HG02610 (cell line): ENCODE data around the gene SPIRE1.
"Not testable (repeated sequence)": the region's sequence is repeated elsewhere in the genome, so short reads cannot be mapped to it uniquely, and the experiment has no call there.

ENCODE experiments used
- ATAC-seq: cut with Tn5 transposase; IDR thresholded peaks from one replicate; pipeline ENCODE4 v1.9.1; 2021; ENCODE audit warnings: mild to moderate bottlenecking, moderate library complexity; ENCODE audit not compliant: unreplicated experiment

Gene SPIRE1

DNA sequence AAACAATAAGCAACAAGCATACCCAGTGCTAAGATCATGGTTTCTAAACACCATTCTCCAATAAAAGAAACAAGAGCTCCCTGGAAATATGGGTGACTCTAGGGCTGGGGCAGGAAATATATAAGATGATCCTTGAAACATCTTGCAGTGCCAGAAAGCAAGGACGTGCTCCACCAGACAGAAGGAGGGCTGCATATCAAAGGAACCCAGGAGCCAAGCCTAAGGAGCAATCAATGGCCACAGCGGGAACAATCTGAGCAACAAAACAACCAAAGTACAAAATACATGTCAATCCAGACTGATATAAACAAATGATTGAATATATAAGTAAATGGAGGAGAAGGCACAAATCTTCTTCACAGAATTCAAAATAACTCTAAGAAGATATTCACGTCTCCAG, 10.1 kb downstream of the SPIRE1 start:
- ATAC-seq = no peak

DNA sequence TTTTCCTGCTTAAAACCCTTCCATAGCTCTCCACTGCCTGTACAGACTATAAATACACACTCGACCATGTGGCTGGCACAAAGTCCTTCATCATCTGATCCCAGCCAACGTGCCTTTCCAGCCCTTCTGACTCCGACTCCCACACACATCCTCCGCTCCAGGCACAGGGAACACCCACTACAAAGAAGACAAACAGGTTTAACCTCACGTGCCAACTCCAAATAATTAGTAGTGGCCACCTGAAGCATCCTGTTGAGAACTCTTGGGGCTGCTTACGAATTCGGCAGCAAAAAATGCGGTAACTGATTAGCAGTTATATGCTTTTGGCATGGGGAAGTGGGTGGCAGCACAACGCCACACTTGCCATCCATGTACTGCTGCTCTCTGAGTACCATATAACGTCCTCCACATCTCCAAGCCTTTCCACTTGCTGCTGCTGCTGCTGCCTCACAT, 12.1 kb downstream of the SPIRE1 start:
- no peak for ATAC-seq

GRCh38 chr18:12645254-12645653, 12.7 kb downstream of the SPIRE1 start:
- ATAC-seq = no peak

DNA sequence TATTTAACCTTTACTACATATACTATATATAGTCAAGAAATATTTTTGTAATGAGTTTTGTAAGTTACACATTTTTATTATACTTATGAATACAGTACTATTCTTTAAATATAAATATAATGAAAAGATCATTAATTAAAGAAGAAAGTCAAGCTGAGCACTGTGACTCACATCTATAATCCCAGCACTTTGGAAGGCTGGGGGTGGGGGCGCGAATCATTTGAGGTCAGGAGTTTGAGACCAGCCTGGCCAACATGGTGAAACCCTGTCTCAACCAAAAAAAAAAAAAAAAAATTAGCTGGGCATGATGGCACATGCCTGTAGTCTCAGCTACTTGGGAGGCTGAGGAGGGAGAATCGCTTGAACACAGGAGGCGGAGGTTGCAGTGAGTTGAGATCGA, 14.2 kb downstream of the SPIRE1 start:
- ATAC-seq = not testable (repeated sequence)

DNA sequence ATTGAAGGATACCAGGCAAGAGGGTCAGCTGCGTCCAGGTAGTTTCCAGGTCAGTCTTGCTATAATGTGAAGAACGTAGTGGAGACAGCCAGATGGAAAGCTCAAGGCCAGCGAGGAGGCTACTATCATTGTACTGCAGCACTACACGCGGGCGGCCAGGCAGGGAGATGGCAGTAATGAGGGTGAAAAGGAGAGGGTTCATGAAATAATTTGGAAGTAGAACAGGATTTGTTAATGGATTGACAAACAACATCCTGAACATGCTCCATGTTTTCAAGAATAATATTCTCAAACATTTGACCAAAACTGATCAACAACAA, 17.1 kb downstream of the SPIRE1 start:
- ATAC-seq = no peak

GRCh38 chr18:12639990-12640880, 17.7 kb downstream of the SPIRE1 start:
- ATAC-seq = no peak

DNA sequence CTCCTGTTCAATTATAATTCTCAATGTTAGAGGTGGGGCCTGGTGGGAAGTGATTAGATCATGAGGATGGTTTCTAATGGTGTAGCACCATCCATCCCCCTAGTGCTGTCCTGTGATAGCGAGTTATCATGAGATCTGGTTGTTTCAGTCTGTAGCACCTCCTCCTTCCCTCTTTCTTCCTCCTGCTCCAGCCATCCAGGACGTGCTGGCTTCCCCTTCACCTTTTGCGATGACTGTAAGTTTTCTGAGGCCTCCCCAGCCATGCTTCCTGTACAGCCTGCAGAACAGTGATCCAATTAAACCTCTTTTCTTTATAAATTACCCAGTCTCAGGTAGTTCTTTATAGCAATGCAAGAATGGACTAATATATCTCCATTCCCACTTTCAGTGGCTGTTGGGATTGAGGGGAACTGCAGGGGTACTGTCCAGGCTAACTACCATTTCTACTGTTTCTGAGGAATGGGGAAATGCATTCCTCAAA, 19.2 kb downstream of the SPIRE1 start:
- ATAC-seq = no peak

- ATAC-seq = no peak
Measured at GRCh38 chr18:12637901-12638643, 19.8 kb downstream of the SPIRE1 start.

DNA sequence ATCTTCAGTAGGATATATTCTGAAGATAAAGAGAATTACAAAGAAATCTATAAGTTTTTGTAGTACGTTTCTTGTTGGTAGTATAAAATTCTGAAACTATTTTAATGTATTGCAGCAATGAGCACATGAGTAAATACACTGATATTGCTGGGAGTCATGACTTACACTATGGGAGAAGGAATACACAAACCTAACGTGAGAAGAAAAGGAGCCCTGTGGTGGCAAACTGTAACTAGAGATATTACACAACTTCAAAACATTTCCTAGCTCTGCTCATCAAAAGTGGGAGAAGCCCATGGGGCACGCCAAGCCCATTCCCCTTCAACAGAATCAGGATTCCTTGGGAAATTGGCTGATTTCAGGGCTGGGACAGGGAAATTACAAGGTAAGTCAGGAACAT, 20.5 kb downstream of the SPIRE1 start:
- ATAC-seq = no peak

- ATAC-seq = no peak
Measured at GRCh38 chr18:12631831-12632477, 26.0 kb downstream of the SPIRE1 start.

DNA sequence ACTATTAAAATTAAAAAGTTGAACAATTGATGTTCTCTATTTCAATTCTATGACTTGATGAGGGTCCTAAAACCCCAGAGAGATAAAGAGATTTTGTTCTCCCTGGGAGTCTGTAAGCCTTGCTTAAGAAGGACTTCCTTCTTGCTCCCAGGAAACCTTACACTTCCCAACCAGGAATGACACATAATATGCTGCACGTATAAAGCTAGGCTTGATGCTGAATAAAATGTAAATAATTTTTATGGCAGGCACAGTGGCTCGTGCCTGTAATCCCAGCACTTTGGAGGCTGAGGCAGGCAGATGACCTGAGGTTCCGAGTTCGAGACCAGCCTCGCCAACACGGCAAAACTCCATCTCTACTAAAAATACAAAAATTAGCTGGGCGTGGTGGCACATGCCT, 27.8 kb downstream of the SPIRE1 start:
- ATAC-seq = no peak

GRCh38 chr18:12628706-12629702, 28.9 kb downstream of the SPIRE1 start:
- ATAC-seq = no peak

DNA sequence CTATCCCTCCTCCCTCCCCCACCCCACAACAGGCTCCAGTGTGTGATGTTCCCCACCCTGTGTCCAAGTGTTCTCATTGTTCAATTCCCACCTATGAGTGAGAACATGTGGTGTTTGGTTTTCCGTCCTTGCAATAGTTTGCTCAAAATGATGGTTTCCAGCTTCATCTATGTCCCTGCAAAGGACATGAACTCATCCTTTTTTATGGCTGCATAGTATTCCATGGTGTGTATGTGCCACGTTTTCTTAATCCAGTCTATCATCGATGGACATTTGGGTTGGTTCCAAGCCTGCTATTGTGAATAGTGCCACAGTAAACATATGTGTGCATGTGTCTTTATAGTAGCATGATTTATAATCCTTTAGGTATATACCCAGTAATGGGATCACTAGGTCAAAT, 30.7 kb downstream of the SPIRE1 start:
- not testable (repeated sequence) for ATAC-seq

DNA sequence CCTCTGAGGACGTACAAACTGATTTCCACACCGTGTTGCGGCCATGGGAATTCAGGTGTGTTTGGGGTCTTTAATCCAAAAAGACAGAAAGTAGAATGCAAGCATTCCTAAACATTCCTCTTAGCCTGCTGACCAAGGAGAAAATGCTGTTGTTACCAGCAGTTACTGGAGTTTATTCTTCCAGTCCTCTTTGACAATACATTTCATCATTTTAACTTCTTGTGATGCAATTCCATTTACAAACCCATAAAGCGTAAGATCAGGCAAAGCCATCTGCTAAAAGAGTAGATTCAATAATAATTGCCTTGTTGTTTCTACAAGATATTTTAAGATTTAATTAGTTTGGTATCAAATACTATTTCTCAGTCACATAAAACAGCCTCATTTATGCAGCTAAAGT, 32.7 kb downstream of the SPIRE1 start:
- ATAC-seq = no peak

DNA sequence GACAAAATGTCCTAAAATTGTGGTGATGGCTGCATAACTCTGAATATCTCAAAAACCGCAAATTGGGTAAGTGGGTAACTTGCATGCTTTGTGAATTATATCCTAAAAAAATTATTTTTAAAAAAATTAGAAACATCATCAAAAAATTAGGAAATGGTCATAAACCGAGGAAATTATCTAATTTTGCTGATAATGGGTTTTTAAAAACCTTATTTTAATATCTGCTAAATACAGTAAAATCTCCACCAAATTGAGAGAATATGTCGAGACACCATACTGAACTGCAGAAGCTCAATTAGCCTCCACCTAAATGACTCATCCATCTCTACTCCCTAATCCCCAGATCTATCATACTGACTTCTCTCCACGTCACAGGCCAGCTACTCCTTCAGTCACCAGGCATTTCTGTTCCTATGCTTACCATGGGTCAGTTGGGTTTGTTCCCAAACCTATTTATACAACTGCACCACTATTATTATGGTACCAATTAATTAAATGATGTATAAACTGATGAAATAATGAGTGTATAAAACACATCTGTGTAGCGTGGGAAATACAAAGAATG, 36.1 kb downstream of the SPIRE1 start:
- no peak for ATAC-seq

GRCh38 chr18:12615748-12616147, 42.2 kb downstream of the SPIRE1 start:
- ATAC-seq = no peak

DNA sequence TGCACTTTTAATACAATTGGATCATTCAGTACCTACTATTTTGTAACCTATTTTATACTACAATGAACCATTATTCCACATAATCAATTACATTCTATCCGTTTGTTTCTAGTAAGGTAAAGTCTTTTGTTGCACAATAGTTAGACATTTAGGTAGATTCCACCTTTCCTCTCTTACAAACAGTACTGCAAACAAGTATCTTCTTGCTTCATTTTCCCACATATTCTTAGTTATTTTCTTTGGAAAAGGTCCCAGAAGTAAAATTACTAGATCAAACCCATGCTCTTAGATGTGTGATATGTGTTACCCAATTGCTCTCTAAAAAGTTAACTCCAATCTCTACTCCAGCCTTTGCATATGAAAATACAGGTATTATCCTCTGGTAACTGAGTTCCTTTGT, 49.6 kb downstream of the SPIRE1 start:
- no peak for ATAC-seq

DNA sequence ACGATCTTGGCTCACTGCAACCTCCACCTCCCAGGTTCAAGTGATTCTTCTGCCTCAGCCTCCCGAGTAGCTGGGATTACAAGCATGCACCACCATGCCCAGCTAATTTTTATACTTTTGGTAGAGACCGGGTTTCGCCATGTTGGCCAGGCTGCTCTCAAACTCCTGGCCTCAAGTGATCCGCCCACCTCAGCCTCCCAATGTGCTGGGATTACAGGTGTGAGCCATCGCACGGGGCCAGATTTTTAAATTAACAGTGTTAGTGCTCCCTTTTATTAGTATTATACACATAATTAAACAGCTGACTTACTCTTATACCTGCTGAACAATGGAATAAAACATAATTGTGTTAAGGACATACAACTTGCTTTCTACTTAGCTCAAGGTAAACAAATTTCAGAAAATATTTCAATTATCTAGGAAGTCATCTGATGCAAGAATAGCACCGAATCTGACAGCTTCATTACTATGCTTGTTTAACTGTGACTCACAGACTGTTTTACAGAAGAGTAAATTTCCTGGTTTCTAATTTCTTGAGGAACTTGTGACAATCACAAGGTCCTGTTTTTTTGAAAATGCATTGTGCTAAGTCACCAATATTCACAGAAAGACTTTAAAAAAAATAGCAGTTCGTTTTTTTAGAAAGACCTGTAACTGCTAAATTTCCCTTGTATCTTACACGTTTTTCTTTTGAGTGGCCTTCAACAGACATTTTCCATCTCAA, 51.2 kb downstream of the SPIRE1 start:
- no peak for ATAC-seq

GRCh38 chr18:12604445-12605007, 53.4 kb downstream of the SPIRE1 start:
- no peak for ATAC-seq
